Stimulated activated CD8-positive, alpha-beta memory T cell treated with anti-CD3 and anti-CD28 coated beads, Interleukin-4, amount 100 ng/mL, for 48 hours (primary cell): ENCODE data around the gene SLC22A1.
"Not testable (repeated sequence)": the region's sequence is repeated elsewhere in the genome, so short reads cannot be mapped to it uniquely, and the experiment has no call there.

Source experiments
- DNase-seq: peaks from one replicate; pipeline ENCODE4 v3.0.0-alpha.2; 2020

Gene SLC22A1

DNA sequence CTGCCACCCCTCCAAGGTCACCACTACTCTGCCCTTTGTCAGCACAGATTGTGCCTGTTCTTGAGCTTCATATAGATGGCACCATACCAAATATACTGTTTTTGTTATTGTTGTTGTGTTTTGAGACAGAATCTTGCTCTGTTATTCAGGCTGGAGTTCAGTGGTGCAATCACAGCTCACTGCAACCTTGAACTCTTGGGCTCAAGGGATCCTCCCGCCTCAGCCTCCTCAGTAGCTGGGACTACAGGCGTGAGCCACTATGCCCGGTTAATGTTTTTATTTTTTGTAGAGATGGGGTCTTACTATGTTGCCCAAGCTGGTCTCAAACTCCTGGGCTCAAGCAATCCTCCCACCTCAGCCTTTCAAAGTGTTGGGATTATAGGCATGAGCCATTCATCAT, 18.9 kb downstream of the SLC22A1 start:
- not testable (repeated sequence) for DNase-seq

DNA sequence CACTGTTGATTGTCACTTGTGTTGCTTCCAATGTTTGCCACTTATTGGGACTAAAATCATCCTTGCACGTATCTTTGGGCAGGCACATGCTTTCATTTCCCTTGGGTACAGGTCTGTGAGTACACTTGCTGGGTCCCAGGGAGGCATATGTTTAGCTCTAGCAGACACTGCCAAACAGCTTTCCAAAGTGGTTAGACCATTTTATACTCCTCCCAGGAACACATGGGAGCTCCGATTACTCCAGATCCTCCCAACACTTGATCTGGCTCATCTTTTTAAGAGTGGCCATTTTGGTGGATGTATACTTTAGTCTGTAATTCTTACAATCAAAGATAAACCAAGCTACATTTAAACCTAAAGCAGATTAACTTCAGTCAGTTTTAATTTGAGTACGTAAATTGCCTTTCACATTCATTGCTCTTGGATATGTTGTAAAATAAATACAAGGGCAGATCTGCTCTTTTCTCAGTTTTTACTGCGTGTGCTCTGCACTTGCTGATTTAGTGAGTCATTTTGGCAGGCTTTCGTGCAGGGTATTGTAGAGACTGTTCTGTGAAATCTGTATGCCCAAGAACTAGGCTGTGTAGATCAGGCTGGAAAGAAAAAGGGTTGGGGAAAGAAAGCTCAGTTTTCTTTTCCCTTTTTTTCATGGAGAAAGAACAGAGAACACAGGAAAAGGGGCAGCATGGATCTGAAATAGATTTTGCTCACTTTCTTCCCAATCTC, 19.5 kb downstream of the SLC22A1 start:
- no peak for DNase-seq

DNA sequence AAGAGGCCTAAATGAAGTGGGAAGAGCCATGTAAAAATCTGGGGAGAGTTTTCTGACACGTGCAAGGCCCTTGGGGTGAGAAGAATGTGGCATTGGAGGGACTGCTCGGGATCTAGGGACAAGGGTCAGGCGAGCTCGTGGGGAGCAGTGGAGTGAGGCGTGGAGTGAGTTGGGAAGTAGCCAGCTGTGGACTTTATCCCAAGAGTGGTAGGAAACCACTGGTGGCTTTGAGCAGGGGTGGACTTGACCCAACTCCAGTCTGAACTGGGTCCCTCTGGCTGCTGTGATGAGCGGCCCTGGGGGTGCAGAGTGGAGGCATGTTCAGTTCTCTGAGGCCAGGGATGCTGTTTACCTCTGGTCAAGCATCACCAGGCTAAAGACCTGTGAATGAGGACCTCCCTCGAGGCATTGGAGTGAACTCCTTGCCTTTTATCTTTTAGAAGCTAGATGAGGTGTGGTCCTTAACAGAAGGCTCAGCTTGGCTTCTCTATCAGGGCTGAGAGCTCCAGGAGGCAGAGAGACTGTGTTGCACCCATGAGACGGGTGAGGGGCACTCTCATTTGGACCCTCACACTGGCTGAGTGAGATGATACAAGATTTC, 20.6 kb downstream of the SLC22A1 start:
- DNase-seq, result no peak

DNA sequence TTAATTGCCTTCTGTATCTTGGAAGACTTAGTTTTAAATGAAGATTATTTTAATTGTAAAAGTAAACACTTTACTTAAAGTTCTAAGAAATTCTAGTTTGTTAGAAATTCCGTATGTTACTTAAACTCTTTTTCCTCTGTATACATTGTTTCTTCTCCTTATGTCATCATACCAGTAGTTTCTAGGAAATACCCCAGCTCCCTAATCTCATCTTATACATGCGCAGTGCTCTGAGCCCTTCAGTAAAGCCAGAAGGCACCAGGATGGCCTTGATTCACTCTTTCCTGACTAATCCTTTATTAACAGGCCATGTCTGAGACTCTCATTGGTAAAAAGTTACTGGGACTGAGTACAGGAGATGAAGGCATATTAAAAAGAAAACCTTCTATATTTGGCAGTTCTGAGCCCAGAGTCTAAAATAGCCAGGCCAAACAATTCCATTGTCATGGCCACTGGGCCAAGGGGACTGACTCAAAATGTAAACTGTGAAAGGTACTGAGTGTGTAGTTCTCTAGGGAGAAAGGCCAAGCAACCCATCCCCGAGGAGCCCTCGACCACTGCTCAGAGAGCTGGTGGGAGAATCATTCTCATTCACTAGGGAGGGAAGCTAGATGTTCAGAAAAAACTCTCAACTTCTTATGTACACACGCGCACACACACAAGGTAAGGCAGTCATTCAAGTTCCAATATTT, 25.0 kb downstream of the SLC22A1 start:
- no peak for DNase-seq

DNA sequence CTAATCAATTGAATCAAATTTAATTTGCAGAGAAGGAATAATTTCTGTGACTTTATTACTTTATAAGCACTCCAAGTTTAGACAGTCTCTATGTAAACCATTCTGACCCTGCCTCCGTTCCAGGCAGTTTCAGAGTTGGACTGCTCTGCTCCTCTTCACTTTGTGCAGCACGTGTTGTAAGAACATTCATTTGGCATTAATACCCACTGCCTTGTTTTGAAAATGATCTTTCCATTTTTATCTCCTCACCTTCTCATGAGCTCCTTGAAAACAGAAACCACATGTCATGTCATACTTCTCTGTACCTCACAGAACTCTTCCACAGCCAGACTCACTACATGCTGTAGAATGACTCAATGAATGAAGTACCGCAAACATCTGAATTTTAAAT, 25.5 kb downstream of the SLC22A1 start:
- no peak for DNase-seq

DNA sequence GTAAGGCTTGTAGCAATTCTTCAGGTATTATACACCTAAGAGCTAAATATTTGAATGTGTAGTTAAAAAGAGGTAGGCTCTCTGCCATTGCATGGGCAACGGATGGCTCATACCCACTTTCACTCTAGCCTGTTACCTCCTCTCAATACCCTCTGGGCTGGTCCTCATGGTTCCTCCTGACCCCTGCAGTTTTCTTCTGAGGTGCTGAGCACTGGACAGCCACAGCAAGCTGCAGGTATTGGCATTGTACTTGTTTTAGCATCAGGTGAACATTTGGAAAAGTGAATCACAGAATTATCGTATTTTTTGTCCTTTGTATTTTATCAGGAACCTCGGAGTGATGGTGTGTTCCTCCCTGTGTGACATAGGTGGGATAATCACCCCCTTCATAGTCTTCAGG, 32.9 kb downstream of the SLC22A1 start:
- DNase-seq, result no peak

DNA sequence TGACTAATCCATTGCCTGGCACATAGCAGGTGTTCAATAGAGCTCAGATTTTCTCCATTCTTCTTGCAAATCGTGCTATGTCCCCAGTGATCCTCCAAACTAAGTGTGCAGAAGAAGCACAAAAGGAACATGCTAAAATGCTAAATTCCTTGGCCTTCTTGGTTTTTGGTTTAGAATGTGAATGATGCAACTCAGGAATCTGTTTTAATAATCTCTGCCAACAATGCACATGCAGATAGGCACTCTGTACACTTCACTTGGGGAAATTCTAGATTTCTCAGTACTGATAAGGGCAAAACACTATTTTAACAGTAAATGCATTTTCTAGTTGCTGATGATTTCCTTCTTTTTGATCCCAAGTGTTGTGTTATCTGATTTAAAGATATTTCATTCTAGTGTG, 35.2 kb downstream of the SLC22A1 start:
- DNase-seq, result no peak

DNA sequence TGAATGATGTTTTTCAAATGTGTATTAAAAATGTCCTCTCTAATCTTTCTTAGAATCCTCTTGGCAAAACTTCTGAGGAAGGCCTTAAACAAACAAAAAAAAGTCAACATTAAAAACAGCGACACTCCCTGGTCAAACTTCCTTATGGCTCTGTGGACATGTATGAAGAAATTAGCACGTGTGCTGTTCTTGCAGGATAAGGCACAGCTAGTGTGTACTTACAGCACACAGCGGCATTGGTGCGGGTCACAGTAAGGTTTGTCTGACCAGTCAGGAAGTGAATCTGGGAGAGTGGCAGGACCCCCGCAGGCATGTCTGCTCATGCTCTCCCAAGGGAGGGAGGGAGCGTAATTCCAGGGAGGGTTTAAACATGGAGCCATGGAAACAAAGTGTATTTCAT, 38.8 kb downstream of the SLC22A1 start:
- DNase-seq, result no peak

DNA sequence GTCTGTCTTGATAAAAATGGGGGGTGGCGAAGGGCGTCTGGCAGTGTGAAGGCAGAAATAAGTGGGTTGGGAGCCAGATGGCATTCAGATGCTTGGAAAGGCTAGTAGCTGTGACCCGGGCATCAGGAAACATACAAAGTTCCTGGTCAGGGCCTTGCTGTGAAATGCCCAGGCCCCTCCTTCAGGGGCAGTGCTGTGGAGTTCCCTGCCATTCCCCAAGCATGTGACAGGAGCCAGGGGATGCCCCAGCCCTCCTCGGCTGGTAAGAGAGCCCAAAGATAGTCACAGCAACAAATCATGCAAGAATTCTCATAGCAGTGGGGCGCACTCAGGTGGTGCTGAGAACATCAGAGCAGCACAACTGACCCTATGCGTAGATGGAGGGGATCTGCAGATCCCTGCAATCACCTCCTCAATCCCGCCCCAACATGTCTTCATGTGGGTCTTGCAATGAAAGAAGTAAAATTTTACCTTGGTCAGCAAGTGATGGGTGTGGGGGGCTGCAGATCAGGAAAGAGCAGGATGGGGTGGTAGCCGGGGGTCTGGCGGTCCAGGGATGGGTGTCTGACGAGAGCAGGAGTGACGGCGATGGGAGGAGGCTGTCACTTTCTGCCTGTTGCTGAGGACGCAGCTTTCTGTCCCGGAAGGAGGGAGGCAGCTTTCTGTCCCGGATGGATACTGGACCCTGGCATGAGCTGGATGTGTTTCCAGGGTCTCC, 39.5 kb downstream of the SLC22A1 start:
- no peak for DNase-seq

DNA sequence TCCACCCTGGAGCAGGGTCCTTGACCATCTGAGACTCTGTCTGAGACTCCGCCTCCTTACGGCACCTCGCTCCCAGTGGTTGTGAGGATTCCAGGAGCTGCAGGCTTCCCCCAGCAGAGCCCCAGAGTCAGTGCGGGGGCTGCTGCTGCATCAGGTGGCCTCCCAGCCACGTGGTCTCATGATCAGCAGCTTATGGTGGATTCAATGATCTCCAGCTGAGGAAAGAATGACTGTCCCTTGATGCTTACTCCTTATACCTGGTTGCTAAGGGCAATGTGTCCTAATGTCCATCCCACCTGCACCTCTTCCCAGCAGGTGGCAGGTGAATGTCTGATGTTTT, 40.0 kb downstream of the SLC22A1 start:
- no peak for DNase-seq

DNA sequence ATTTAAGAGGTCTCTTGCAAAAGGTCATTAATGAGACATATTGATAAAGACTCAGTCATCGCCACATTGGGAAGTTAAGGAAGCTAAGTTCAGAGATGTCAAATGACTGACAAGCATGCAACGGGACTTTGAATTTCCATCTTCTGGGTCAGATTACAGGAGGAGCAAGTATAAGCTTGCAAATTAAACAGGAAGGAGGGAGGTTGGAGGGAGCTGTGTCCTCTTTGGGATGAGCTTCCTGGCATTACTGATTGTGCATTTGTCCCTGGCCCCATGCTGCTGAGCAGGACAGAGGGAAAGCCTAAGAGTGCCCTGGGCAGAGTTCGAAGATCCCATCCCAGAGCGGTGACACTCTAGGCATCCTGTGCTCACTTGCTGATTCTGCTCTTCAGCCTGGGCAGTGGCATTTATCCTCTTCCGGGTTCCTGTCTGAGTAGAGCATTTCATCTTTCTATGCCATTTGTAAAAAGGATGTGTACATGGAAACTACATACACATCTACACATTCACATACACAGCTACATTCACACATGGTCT, 40.5 kb downstream of the SLC22A1 start:
- no peak for DNase-seq

DNA sequence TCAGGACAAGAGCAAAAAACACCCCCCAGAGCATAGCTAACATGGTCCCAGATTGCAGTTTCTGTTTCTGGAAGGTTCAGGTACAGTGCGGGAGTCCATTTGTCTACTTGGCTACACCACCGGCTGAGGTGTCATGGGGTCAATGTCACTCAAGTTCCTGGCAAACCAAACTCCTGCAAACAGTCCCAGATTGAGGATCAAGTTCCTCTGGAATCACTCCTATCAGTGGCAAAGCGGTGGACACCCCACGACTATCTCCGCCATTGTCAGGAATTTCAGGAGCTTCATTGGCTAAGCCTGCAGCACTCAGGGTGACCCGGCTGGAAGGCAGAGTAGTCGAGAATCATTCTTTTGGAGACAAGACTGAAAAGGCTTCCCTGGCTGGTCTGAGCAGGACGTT, 41.8 kb downstream of the SLC22A1 start:
- DNase-seq, result no peak

DNA sequence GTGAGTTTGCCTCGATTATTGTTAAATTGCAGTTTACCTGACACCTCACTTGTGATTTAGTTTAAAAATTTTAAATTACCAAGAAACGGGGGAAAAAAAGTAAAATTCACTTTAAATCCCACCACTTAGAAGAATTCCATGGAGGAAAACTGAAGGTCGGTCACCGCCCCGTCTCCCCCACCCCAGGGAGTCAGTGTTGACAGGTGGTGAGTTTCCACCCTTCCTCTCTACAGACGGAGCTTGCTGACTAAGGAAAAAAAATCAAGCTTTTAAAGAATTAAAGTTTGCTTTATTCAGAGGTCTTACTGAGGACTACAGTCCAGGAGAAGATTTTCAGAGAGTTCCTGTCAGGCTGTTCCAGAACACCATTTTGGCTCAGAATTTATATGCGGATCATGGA, 42.3 kb downstream of the SLC22A1 start:
- no peak for DNase-seq

DNA sequence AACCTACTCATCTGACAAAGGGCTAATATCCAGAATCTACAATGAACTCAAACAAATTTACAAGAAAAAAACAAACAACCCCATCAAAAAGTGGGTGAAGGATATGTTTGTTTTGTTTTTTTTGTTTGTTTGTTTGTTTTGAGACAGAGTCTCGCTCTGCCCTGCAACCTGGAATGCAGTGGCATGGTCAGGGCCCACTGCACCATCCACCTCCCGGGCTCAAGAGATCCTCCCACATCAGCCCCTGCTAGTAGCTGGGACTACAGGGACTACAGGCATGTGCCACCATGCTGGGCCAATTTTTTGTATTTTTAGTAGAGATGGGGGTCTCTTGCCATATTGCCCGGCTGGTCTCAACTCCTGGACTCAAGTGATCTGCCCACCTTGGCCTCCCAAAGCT, 44.3 kb downstream of the SLC22A1 start:
- DNase-seq, result not testable (repeated sequence)

DNA sequence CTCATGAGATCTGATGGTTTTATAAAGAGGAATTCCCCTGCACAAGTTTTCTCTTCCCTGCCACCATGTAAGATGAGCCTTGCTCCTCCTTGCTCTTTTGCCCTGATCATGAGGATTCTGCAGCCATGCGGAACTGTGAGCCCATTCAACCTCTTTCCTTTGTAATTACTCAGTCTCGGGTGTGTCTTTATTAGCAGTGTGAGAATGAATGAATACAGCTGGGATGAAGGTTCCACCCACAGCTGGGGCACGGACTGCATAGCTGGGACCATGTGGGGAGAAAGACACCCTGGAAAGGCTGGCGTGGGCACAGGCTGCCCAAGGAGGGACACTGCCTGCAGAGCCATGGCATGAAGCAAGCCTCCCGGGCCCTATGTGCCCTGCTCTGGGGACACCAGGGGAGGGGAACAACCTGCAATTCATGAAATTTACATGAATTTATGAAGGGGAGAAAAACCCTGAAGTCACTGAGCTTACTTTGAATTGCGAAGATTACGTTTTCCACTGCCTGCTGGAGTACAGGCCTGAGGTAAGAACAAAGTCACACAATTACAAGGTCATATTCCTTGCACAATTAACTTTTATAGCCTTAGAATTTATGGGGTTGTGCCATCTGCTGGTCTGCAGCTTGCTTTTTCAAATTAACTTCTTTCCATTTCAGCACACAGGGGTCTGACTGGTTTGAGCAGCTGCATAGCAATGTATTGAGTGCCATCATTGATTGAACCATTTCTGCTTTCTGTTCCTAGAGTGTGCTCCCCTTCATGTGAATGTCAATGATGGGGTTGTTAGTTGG, 46.2 kb downstream of the SLC22A1 start:
- DNase-seq, result no peak

DNA sequence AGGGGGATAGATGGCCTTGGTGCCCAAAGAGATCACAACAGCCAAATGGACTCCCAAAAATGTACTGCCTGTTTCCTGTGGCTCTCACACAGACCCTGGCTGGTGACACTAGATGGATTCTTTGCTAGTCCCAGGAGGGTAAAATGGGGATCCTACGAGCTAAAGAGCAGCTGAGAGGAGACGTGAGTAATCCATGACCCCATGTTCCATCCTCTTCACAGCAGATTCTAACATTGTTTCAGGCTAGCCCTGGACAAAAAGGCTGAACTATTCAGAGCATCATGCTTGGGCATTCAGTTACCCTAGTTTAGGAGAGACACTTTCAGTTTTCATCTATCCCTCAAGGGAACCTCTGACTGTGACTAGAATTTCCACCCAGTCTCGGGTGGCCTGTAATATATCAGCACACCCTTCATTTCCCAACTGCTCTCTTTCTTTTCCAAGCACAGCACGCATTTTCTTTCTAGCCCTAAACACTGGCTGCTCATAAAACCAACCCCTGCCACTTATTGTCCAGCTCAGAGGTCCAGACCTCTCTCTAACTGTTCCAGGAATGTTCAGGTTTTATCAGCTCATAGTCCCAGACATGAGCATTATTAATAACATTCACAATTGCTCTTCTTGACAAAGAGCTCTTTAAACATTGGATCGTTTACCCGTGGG, 48.5 kb downstream of the SLC22A1 start:
- DNase-seq, result no peak

DNA sequence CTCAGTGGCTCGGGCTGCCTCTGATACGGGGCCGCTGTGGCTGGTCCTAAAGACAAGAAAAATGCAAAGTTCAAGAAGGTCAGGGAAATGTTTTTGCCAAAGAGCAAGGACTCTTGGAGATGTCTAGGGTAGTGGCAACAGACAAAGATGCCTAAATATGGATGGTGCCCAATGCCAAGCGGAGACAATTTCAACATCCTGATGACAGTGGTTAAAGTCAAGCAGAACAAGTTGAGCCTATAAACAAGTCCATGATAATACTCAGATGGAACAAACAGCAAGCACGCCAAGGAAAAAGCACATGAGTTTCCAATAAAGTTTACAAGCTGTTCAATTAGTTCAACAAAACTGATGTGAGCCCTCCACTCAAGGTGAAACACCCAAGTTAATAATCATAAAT, 51.1 kb downstream of the SLC22A1 start:
- DNase-seq, result no peak

DNA sequence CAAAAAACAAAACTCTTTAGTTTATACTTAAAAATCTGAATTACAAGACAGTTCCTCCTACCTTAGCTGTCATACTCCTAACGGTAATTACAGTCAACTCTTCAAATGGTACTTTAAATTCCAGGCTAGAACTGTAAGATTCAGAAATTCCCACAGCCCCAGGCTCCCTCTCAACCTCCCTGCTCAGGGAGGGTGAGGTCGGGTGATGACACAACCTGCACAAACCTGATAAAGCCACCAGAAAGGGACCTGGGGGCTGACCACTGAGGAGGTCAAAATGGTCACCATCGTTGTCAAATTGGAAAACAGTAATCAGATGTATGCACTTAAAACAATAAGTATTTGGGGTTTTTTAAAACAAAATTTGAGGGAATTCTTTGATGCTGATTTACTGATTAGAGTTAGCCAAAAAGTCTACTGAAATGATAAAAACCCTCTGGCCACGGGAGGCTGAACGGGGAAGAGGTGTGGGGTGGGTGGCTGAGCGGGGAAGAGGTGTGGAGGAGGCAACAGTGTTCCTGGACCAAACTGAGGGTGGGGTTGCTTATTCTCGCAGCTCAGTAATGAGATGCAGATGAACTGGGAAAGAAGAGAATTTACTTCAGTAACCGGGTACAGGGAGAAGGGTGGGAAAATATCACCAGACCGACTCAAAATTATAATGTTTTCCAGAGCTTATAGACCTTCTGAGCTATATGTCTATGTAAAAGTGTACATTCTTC, 52.4 kb downstream of the SLC22A1 start:
- no peak for DNase-seq

DNA sequence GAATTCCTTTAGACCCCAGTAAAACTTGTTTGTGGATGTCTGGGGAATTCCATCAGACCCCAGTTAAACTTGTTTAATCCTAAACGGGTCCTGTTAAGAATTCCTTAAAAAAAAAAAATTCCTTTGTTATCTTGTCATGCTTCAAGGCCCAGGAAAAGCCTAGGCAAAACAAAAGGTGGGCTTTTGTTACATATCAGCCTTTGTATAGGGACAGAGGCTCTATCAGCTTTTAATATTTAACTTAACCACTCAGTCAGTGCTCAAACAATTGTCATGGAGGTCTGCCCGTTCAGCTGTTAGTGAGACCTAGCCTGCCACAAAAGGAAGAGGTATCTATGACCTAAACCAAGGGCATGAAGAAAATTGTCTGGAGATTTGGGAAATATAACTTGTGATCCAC, 53.1 kb downstream of the SLC22A1 start:
- DNase-seq, result no peak

DNA sequence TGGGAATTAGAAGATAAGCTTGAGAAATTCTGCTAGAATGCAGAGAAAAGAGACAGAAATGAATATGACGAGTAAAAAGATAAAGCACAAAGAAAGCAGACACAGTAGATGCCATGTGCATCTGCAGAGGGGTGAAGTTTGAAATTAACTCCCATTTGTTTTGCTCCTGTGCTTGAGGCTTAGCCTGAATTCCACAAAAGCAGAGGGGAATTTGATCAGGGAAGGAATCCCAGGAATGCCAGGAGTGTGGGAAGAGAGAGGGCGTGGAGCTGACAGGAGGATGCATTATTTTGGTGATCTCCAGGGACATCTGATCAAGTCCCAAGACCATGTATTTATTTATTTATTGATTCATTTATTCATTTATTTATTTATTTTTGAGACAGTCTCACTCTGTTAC, 55.6 kb downstream of the SLC22A1 start:
- DNase-seq, result no peak

DNA sequence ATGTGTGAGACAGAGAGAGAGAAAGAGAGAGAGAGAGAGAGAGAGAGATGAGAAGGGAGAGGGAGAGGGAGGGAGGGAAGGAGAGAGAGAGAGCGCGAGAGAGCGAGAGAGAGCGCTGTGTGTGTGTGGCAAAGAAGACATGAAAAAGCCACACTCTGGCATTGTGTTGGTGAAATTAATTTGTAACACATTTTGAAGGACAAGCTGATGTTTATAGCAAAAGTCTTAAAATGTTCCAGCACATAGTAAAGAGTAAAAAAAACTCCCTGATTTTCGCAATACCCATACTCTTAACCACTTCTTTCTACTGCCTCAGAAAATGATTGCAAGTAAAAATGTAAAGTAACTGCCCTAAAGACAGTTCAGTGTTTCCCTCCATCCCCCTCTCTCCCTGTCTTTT, 56.7 kb downstream of the SLC22A1 start:
- DNase-seq, result no peak

DNA sequence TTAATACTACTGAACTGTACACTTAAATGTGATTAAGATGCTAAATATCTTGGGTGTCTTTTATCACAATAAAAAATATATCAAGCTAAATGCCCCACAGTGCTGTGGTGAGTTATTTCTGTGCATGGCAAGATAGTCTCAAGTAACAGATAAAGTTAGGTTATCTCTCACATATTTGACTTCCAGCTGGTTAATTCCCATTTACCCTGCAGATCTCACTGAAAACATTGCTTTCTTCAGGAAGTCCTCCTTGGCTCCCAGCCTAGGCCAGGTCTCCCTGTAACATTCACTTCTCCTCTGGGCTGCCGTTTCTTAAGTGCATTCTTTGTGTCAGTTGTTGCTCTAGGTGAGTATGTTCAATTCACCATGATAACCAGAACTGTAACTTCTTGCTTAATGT, 59.1 kb downstream of the SLC22A1 start:
- no peak for DNase-seq
